PFSK-1 (cell line): ENCODE data around the gene DYNC2H1.

Experiments
- FOXP2 ChIP-seq: optimal IDR thresholded peaks from 2 replicates; pipeline ENCODE3; 2011; ENCODE audit warnings: borderline replicate concordance, control low read depth, inconsistent platforms; ENCODE audit not compliant: insufficient read depth; ENCODE audit errors: extremely low read length, extremely low read depth
- POLR2AphosphoS5 ChIP-seq: IDR thresholded peaks from 2 replicates; pipeline ENCODE4 v1.6.1; 2012; ENCODE audit warnings: low read depth, mild to moderate bottlenecking, control low read depth, low read length, moderate library complexity
- TAF1 ChIP-seq: IDR thresholded peaks from 2 replicates; pipeline ENCODE4 v1.6.1; 2012; ENCODE audit warnings: low read length, control low read depth, borderline replicate concordance; ENCODE audit not compliant: insufficient read depth
- TF ChIP-seq, protein P1 (sequence below), 2 experiments: IDR thresholded peaks; 2 replicates each; pipeline versions ENCODE4 v1.6.1 to v1.8.0; 2011 to 2012; ENCODE audit warnings: low read depth in 2 of 2, low read length in 2 of 2, control low read depth in 1 of 2, inconsistent platforms in 1 of 2, mild to moderate bottlenecking in 1 of 2, moderate library complexity in 1 of 2; ENCODE audit not compliant: insufficient read depth in 1 of 2

GRCh38 chr11:103170865-103171264, 61.6 kb downstream of the DYNC2H1 start:
- no peak for TF ChIP-seq POLR2AphosphoS5
- TF ChIP-seq, protein P1, sequence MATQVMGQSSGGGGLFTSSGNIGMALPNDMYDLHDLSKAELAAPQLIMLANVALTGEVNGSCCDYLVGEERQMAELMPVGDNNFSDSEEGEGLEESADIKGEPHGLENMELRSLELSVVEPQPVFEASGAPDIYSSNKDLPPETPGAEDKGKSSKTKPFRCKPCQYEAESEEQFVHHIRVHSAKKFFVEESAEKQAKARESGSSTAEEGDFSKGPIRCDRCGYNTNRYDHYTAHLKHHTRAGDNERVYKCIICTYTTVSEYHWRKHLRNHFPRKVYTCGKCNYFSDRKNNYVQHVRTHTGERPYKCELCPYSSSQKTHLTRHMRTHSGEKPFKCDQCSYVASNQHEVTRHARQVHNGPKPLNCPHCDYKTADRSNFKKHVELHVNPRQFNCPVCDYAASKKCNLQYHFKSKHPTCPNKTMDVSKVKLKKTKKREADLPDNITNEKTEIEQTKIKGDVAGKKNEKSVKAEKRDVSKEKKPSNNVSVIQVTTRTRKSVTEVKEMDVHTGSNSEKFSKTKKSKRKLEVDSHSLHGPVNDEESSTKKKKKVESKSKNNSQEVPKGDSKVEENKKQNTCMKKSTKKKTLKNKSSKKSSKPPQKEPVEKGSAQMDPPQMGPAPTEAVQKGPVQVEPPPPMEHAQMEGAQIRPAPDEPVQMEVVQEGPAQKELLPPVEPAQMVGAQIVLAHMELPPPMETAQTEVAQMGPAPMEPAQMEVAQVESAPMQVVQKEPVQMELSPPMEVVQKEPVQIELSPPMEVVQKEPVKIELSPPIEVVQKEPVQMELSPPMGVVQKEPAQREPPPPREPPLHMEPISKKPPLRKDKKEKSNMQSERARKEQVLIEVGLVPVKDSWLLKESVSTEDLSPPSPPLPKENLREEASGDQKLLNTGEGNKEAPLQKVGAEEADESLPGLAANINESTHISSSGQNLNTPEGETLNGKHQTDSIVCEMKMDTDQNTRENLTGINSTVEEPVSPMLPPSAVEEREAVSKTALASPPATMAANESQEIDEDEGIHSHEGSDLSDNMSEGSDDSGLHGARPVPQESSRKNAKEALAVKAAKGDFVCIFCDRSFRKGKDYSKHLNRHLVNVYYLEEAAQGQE (IDR thresholded peaks at IDR 0.05; ENCODE audit: insufficient read depth in 1 of 2, low read depth in 2 of 2, low read length in 2 of 2), result no peak
- no peak for TF ChIP-seq TAF1
- no peak for TF ChIP-seq FOXP2
